Pancreas (tissue), 10 donors: ENCODE measurements around the gene SMC1A. TPM values are rescaled to one million over a fixed set of nuclear protein-coding genes. Genes with fewer than 3 reads are reported as not detected.

Experiments used
- ATAC-seq, 4 donors: fragments of 200-7000 bp; cut with Tn5 transposase; one replicate each; pipeline versions ENCODE4 v1.8.0 to v1.9.1; 2020; ENCODE audit warnings: mild to moderate bottlenecking in 4 of 4, moderate library complexity in 4 of 4
- DNase-seq, 6 donors: peaks; one replicate each; pipeline ENCODE4 v3.0.0-alpha.2; 2020
- FAIRE-seq: peaks from 2 replicates; lab custom pipeline; 2012; peaks lifted over from hg19 to GRCh38; lab: Jason Lieb, UNC
- H3K27ac ChIP-seq, 4 donors: fragments of 200-600 bp; sonication (generic); 1 replicate in 3 of 4; 2 replicates in 1 of 4; pipeline versions ENCODE4 v1.5.0 to v1.8.0; 2020
- H3K27me3 ChIP-seq, 4 donors: fragments of 200-600 bp; one replicate each; pipeline ENCODE4 v1.8.0; 2021
- H3K36me3 ChIP-seq, 3 donors: fragments of 200-600 bp; sonication (generic) in 1 of 3; one replicate each; pipeline versions ENCODE4 v1.5.0 to v1.8.0; 2020 to 2021
- H3K4me1 ChIP-seq, 3 donors: fragments of 200-600 bp; one replicate each; pipeline ENCODE4 v1.8.0; 2021
- H3K4me3 ChIP-seq, 4 donors: fragments of 200-600 bp; sonication (generic) in 2 of 4; one replicate each; pipeline versions ENCODE4 v1.5.0 to v1.8.0; 2020 to 2021
- H3K9me3 ChIP-seq, 4 donors: fragments of 200-600 bp; one replicate each; pipeline ENCODE4 v1.8.0; 2021
- CTCF ChIP-seq, 4 donors: fragments of 200-600 bp; sonication (generic) in 3 of 4; IDR thresholded peaks; one replicate each; pipeline versions ENCODE4 v1.5.0 to v1.8.0; 2021; ENCODE audit warnings: antibody characterized with exemption in 4 of 4
- WGBS, 2 donors: extraction: QIAGEN DNeasy Blood & Tissue Kit; methylation state at CpG; one replicate each; pipeline ENCODE4 v1.1.7; 2013; 5-methylcytosine and 5-hydroxymethylcytosine counted together
- intact Hi-C, 3 donors: fragments of 100-400 bp; cut with DNase I; formaldehyde crosslinking; loops; one replicate each; pipeline versions ENCODE4 v1.11.1 to v1.14.2; 2022
- polyA plus RNA-seq, 2 donors: library from polyadenylated mRNA; stranded (reverse); fragments of 200-250 nt; gene quantifications; one replicate each; pipeline ENCODE4 v1.2.3, GENCODE V29; 2013
- total RNA-seq, 6 donors: library from RNA; stranded (reverse); fragmentation: NEBNext Ultra II Directional in 4 of 6; extraction: Animal tissue kit (Norgen Biotek cat#: 25700) in 4 of 6; gene quantifications; one replicate each; pipeline versions ENCODE4 v1.2.1 to v1.2.4, GENCODE V29; 2021 to 2023
- donor health status: healthy with polysubstance abuse.
- donor health status: DM: no; HTN: no; CAD: no; lungs with moderate emphysema.
- donor health status: DM: no; HTN: no; CAD: no.
- donor health status: control.
- donor health status: control.
- donor health status: Bipolar disorder and iron deficiency.
- donor health status: DM: yes; HTN: yes; CAD: no.
- donor health status: DM: no; HTN: no; CAD: no.
- donor health status: DM: no; HTN: no; CAD: no.
- donor health status: DM: yes; HTN: yes; CAD: no.

The SMC1A gene
- total and polyA plus RNA-seq, 8 donors = 6.1 to 38.2 (median 20.5) TPM

GRCh38 chrX:53452812-53453211, 30.4 kb upstream of the SMC1A start:
- FAIRE-seq (no peak), ATAC-seq (no peak), DNase-seq (no peak)
- H3K27ac ChIP-seq = no peak overlapping the region
- no peaks in the 10 kb centered on the region for H3K9me3 ChIP-seq
- TF ChIP-seq CTCF (IDR thresholded peaks at IDR 0.05) = no peak
- H3K27me3 ChIP-seq = peaks cover 0 to 3% (median 2%) of the 10 kb centered on the region in 4 donors
- intact Hi-C loops = no loop called here
- H3K36me3 ChIP-seq = no peaks in the 10 kb centered on the region
- H3K4me3 ChIP-seq = no peak overlapping the region
- no peaks in the 10 kb centered on the region for H3K4me1 ChIP-seq

- no peaks in the 10 kb centered on the region for H3K27me3 ChIP-seq
- ATAC-seq = no peak
- H3K27ac ChIP-seq = no peak overlapping the region
Measured at GRCh38 chrX:53449632-53450031, 27.2 kb upstream of the SMC1A start.

GRCh38 chrX:53447441-53447840, 25.0 kb upstream of the SMC1A start:
- H3K9me3 ChIP-seq = no peaks in the 10 kb centered on the region
- no peaks in the 10 kb centered on the region for H3K36me3 ChIP-seq
- H3K4me3 ChIP-seq = no peak overlapping the region
- DNase-seq (peak in 2 of 6 donors; percentile 7 to 30), ATAC-seq (peak; percentile 68 to 87 (median 79)), FAIRE-seq (no peak)
- peak overlapping the region in 2 of 4 donors; percentile 8 to 28 for H3K27ac ChIP-seq
- H3K4me1 ChIP-seq = peaks cover 0 to 3% (median 0%) of the 10 kb centered on the region in 3 donors
- H3K27me3 ChIP-seq = no peaks in the 10 kb centered on the region
- TF ChIP-seq CTCF (IDR thresholded peaks at IDR 0.05) = no peak
- intact Hi-C loops = no loop called here
- 28 to 30% methylated on average over 2 of the region's 2 CpGs for WGBS, 2 donors

More at GRCh38 chrX:53449632-53450031, 27.2 kb upstream of the SMC1A start:
- 84 to 88% methylated on average over 3 of the region's 3 CpGs for WGBS, 2 donors
- FAIRE-seq (no peak), DNase-seq (no peak)
- no peaks in the 10 kb centered on the region for H3K36me3 ChIP-seq
- H3K4me1 ChIP-seq = peaks cover 0 to 3% (median 0%) of the 10 kb centered on the region in 3 donors
- no peak for TF ChIP-seq CTCF (IDR thresholded peaks at IDR 0.05)
- H3K9me3 ChIP-seq = no peaks in the 10 kb centered on the region
- intact Hi-C loops = no loop called here
- H3K4me3 ChIP-seq = no peak overlapping the region

GRCh38 chrX:53445977-53446376, 23.5 kb upstream of the SMC1A start:
- ATAC-seq = peak in 2 of 4 donors; percentile 31 to 35
- intact Hi-C loops = no loop called here
- Histone ChIP-seq H3K27ac (no peak overlapping the region), H3K36me3 (no peaks in the 10 kb centered on the region), H3K4me1 (peaks cover 0 to 3% (median 0%) of the 10 kb centered on the region in 3 donors), H3K4me3 (no peak overlapping the region), H3K9me3 (no peaks in the 10 kb centered on the region), H3K27me3 (no peaks in the 10 kb centered on the region)
- FAIRE-seq = no peak
- peak in 3 of 4 donors; percentile 14 to 18 (median 16) for TF ChIP-seq CTCF (IDR thresholded peaks at IDR 0.05)
- peak in 2 of 6 donors; percentile 32 to 61 for DNase-seq
- 40% methylated on average over 6 of the region's 6 CpGs for WGBS, 2 donors

GRCh38 chrX:53442322-53442631, 19.8 kb upstream of the SMC1A start:
- Histone ChIP-seq H3K4me3 (peak overlapping the region in 1 of 4 donors; percentile 38), H3K27me3 (peaks cover 0 to 6% (median 0%) of the 10 kb centered on the region in 4 donors), H3K4me1 (no peaks in the 10 kb centered on the region), H3K9me3 (no peaks in the 10 kb centered on the region), H3K36me3 (no peaks in the 10 kb centered on the region), H3K27ac (no peak overlapping the region)
- WGBS, 2 donors = 67 to 82% methylated on average over 1 of the region's 1 CpG
- no peak for TF ChIP-seq CTCF (IDR thresholded peaks at IDR 0.05)
- DNase-seq (no peak), FAIRE-seq (no peak), ATAC-seq (no peak)
- intact Hi-C loops = no loop called here
